H9 (cell line): Measurements from ENCODE around the gene PRKCG. TPM values are rescaled to one million over a fixed set of nuclear protein-coding genes. Genes with fewer than 3 reads are reported as not detected.

ENCODE experiments used
- DNase-seq: peaks from one replicate; pipeline ENCODE4 v3.0.0-alpha.2; 2017
- H2AFZ ChIP-seq: one replicate; pipeline ENCODE4 v1.6.1; 2013; ENCODE audit warnings: mild to moderate bottlenecking, low read length, control low read depth, moderate library complexity
- H2AK5ac ChIP-seq: 2 replicates; pipeline ENCODE4 v1.6.1; 2013; ENCODE audit warnings: low read length, control low read depth, mixed read lengths; ENCODE audit not compliant: insufficient read length
- H2BK120ac ChIP-seq: one replicate; pipeline ENCODE4 v1.6.1; 2013; ENCODE audit warnings: low read depth, mild to moderate bottlenecking, low read length, control low read depth, inconsistent platforms; ENCODE audit not compliant: poor library complexity, severe bottlenecking
- H2BK12ac ChIP-seq: 2 replicates; pipeline ENCODE4 v1.6.1; 2013; ENCODE audit warnings: low read length, control low read depth, mixed read lengths, low read depth; ENCODE audit not compliant: insufficient read length
- H2BK15ac ChIP-seq: 2 replicates; pipeline ENCODE4 v1.6.1; 2013; ENCODE audit warnings: low read depth, low read length, control low read depth
- H2BK20ac ChIP-seq: one replicate; pipeline ENCODE4 v1.6.1; 2013; ENCODE audit warnings: low read depth, mild to moderate bottlenecking, low read length, control low read depth, inconsistent platforms; ENCODE audit not compliant: poor library complexity, severe bottlenecking
- H2BK5ac ChIP-seq: 2 replicates; pipeline ENCODE4 v1.6.1; 2013; ENCODE audit warnings: low read length, control low read depth, mixed read lengths; ENCODE audit not compliant: insufficient read length
- H3K14ac ChIP-seq: 2 replicates; pipeline ENCODE4 v1.6.1; 2013; ENCODE audit warnings: low read length, control low read depth; ENCODE audit not compliant: insufficient read depth
- H3K18ac ChIP-seq: 2 replicates; pipeline ENCODE4 v1.6.1; 2013; ENCODE audit warnings: low read depth, mild to moderate bottlenecking, mixed read lengths, low read length, control low read depth; ENCODE audit not compliant: insufficient read length
- H3K23ac ChIP-seq: 2 replicates; pipeline ENCODE4 v1.6.1; 2013; ENCODE audit warnings: low read length, control low read depth, mixed read lengths, low read depth; ENCODE audit not compliant: insufficient read length
- H3K23me2 ChIP-seq: 2 replicates; pipeline ENCODE4 v1.6.1; 2013; ENCODE audit warnings: low read depth, mild to moderate bottlenecking, mixed read lengths, low read length, control low read depth; ENCODE audit not compliant: insufficient read length, poor library complexity, severe bottlenecking
- H3K27ac ChIP-seq: 2 replicates; pipeline ENCODE4 v1.5.1; 2013; ENCODE audit warnings: low read length, control low read depth, mixed read lengths, low read depth; ENCODE audit not compliant: insufficient read length
- H3K27me3 ChIP-seq: 2 replicates; pipeline ENCODE4 v1.6.1; 2013; ENCODE audit warnings: low read length, control low read depth, inconsistent platforms; ENCODE audit not compliant: insufficient read depth
- H3K4ac ChIP-seq: 2 replicates; pipeline ENCODE4 v1.6.1; 2013; ENCODE audit warnings: low read depth, mild to moderate bottlenecking, control low read depth, inconsistent platforms, low read length, moderate library complexity
- H3K4me1 ChIP-seq: 2 replicates; pipeline ENCODE4 v1.6.1; 2013; ENCODE audit warnings: low read length, control low read depth, inconsistent platforms; ENCODE audit not compliant: insufficient read depth
- H3K4me2 ChIP-seq: 2 replicates; pipeline ENCODE4 v1.6.1; 2013; ENCODE audit warnings: low read length, control low read depth, mixed read lengths; ENCODE audit not compliant: insufficient read length, insufficient read depth
- H3K56ac ChIP-seq: 2 replicates; pipeline ENCODE4 v1.6.1; 2013; ENCODE audit warnings: low read depth, mild to moderate bottlenecking, mixed read lengths, low read length, control low read depth; ENCODE audit not compliant: insufficient read length
- H3K79me1 ChIP-seq: 2 replicates; pipeline ENCODE4 v1.6.1; 2013; ENCODE audit warnings: low read depth, mild to moderate bottlenecking, moderate library complexity, low read length, control low read depth, inconsistent platforms; ENCODE audit not compliant: insufficient read depth, poor library complexity, severe bottlenecking
- H3K79me2 ChIP-seq: 2 replicates; pipeline ENCODE4 v1.6.1; 2013; ENCODE audit warnings: low read length, control low read depth, inconsistent platforms; ENCODE audit not compliant: insufficient read depth
- H3K9ac ChIP-seq: 2 replicates; pipeline ENCODE4 v1.6.1; 2013; ENCODE audit warnings: low read length, control low read depth, mixed read lengths; ENCODE audit not compliant: insufficient read length; ENCODE audit errors: extremely low read depth
- H3K9me3 ChIP-seq: one replicate; pipeline ENCODE4 v1.6.1; 2013; ENCODE audit warnings: low read depth, low read length, inconsistent platforms; ENCODE audit not compliant: control insufficient read depth
- H3T11ph ChIP-seq: one replicate; pipeline ENCODE4 v1.6.1; 2013; ENCODE audit warnings: mild to moderate bottlenecking, low read length, control low read depth, inconsistent platforms
- H4K20me1 ChIP-seq: one replicate; pipeline ENCODE4 v1.6.1; 2013; ENCODE audit not compliant: control insufficient read depth, insufficient read length, insufficient read depth
- H4K5ac ChIP-seq: 2 replicates; pipeline ENCODE4 v1.6.1; 2013; ENCODE audit warnings: low read depth, mild to moderate bottlenecking, mixed read lengths, low read length, control low read depth; ENCODE audit not compliant: insufficient read length
- H4K8ac ChIP-seq: replicated peaks from 2 replicates; pipeline ENCODE4 v1.6.1; 2013; ENCODE audit warnings: low read length, control low read depth, mixed read lengths, low read depth; ENCODE audit not compliant: insufficient read length
- H4K91ac ChIP-seq: 2 replicates; pipeline ENCODE4 v1.6.1; 2013; ENCODE audit warnings: low read depth, mild to moderate bottlenecking, moderate library complexity, mixed read lengths, low read length, control low read depth; ENCODE audit not compliant: insufficient read length
- H3K27ac Mint-ChIP-seq, 3 experiments: 2 replicates in 2 of 3; 3 replicates in 1 of 3; pipeline ENCODE4 v1.8.0; 2020 to 2021; ENCODE audit warnings: mixed read lengths in 3 of 3, mild to moderate bottlenecking in 1 of 3, moderate library complexity in 1 of 3
- H3K27me3 Mint-ChIP-seq: 2 replicates; pipeline ENCODE4 v1.8.0; 2021; ENCODE audit warnings: low read depth, mild to moderate bottlenecking, moderate library complexity, mixed read lengths
- H3K36me3 Mint-ChIP-seq, 3 experiments: 2 replicates in 2 of 3; 3 replicates in 1 of 3; pipeline ENCODE4 v1.8.0; 2020 to 2021; ENCODE audit warnings: low read depth in 3 of 3, mixed read lengths in 3 of 3; ENCODE audit not compliant: insufficient read depth in 1 of 3
- H3K4me1 Mint-ChIP-seq, 2 experiments: 2 replicates each; pipeline ENCODE4 v1.8.0; 2020; ENCODE audit warnings: mixed read lengths in 2 of 2
- H3K4me3 Mint-ChIP-seq, 2 experiments: 2 replicates in 1 of 2; 3 replicates in 1 of 2; pipeline ENCODE4 v1.8.0; 2020 to 2021; ENCODE audit warnings: mild to moderate bottlenecking in 2 of 2, mixed read lengths in 2 of 2, moderate library complexity in 1 of 2
- H3K9me3 Mint-ChIP-seq, 2 experiments: 2 replicates in 1 of 2; 3 replicates in 1 of 2; pipeline ENCODE4 v1.8.0; 2020; ENCODE audit warnings: mild to moderate bottlenecking in 2 of 2, mixed read lengths in 2 of 2, moderate library complexity in 1 of 2
- WGBS: extraction: QIAGEN DNeasy Blood & Tissue Kit; methylation state at CpG from one replicate; pipeline ENCODE4 v1.1.7; 2013; ENCODE audit warnings: missing lambda C conversion rate, low lambda C conversion rate, mixed read lengths; ENCODE audit not compliant: insufficient read length; ENCODE audit errors: extremely low coverage; 5-methylcytosine and 5-hydroxymethylcytosine counted together
- total RNA-seq: library from RNA; stranded (reverse); gene quantifications from 2 replicates; pipeline ENCODE4 v1.2.1, GENCODE V29; 2021
- TF ChIP-seq, protein P1 (sequence below): fragments of 200-600 bp; sonication (generic); conservative IDR thresholded peaks from 3 replicates; pipeline ENCODE4 v1.8.0; 2021; ENCODE audit warnings: antibody characterized with exemption, mild to moderate bottlenecking

The PRKCG gene
- total RNA-seq, 1 experiment from 2014 or later = 8.8 TPM

DNA sequence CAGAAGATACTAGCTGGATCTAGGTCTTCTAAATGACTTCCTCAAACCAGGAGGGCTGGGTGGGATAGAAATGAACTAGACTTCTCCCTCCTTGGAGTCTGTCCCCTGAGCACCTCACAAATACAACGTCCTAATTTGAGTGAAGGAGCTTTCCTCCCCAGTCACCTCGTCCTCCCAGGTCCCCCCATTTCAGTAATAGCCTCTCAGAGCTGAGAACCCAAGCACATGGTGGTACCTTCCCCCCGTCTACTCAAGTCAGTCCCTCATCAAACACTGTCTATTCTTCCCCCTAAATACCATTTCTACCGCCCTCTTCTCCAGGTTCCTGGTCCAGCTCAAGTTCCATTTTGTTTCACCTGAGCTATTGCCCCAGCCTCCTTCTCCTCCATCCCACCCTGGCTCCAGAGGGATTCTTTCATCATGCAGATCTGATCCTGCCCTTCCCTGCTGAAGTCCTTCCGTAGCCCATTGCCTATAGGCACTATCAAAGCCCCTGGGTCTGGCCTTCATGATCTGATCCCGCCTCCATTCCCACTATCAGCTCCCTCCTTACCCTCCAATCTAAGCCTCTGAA lies 5.3 kb upstream of the PRKCG start:
- no peaks in the 10 kb centered on the region for H3K9me3 Mint-ChIP-seq
- no peak overlapping the region for H3K23ac ChIP-seq
- H2BK120ac ChIP-seq = no peak overlapping the region
- no peak overlapping the region for H4K8ac ChIP-seq
- no peak overlapping the region for H3T11ph ChIP-seq
- H3K4me1 ChIP-seq = no peaks in the 10 kb centered on the region; the same call in 1 of the 2 replicates
- no peaks in the 10 kb centered on the region for H4K20me1 ChIP-seq
- H3K18ac ChIP-seq = no peak overlapping the region
- H3K79me2 ChIP-seq = no peaks in the 10 kb centered on the region
- H3K23me2 ChIP-seq = peaks cover 17% of the 10 kb centered on the region
- peaks cover 14 to 24% of the 10 kb centered on the region in 2 experiments for H3K4me1 Mint-ChIP-seq
- H3K4me3 Mint-ChIP-seq = peak overlapping the region in 1 of 2 experiments; percentile 0; a peak in 1 of 5 replicates
- no peak overlapping the region for H2BK15ac ChIP-seq
- no peaks in the 10 kb centered on the region for H3K27me3 Mint-ChIP-seq
- H3K9me3 ChIP-seq = no peaks in the 10 kb centered on the region
- H3K27ac Mint-ChIP-seq = peak overlapping the region in 1 of 3 experiments; percentile 40; a peak in 1 of 7 replicates
- no peak overlapping the region for H3K14ac ChIP-seq
- H2AK5ac ChIP-seq = no peak overlapping the region
- no peak overlapping the region for H4K5ac ChIP-seq
- TF ChIP-seq, protein P1, sequence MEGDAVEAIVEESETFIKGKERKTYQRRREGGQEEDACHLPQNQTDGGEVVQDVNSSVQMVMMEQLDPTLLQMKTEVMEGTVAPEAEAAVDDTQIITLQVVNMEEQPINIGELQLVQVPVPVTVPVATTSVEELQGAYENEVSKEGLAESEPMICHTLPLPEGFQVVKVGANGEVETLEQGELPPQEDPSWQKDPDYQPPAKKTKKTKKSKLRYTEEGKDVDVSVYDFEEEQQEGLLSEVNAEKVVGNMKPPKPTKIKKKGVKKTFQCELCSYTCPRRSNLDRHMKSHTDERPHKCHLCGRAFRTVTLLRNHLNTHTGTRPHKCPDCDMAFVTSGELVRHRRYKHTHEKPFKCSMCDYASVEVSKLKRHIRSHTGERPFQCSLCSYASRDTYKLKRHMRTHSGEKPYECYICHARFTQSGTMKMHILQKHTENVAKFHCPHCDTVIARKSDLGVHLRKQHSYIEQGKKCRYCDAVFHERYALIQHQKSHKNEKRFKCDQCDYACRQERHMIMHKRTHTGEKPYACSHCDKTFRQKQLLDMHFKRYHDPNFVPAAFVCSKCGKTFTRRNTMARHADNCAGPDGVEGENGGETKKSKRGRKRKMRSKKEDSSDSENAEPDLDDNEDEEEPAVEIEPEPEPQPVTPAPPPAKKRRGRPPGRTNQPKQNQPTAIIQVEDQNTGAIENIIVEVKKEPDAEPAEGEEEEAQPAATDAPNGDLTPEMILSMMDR = no peak
- no peak overlapping the region for H3K27ac ChIP-seq
- H3K27me3 ChIP-seq = no peaks in the 10 kb centered on the region
- H4K91ac ChIP-seq = no peak overlapping the region
- peaks cover 19 to 36% (median 35%) of the 10 kb centered on the region in 3 experiments; a peak in 6 of 7 replicates for H3K36me3 Mint-ChIP-seq
- no peak overlapping the region for H2BK12ac ChIP-seq
- no peak overlapping the region for H2BK5ac ChIP-seq
- WGBS = no CpG with 5 or more reads among the region's 6 CpGs
- no peak overlapping the region for H3K4me2 ChIP-seq
- H3K4ac ChIP-seq = no peak overlapping the region
- no peak overlapping the region for H2BK20ac ChIP-seq
- H3K56ac ChIP-seq = no peak overlapping the region
- DNase-seq = no peak
- H3K9ac ChIP-seq = no peak overlapping the region
- H2AFZ ChIP-seq = no peak overlapping the region
- H3K79me1 ChIP-seq = no peaks in the 10 kb centered on the region
